Ovary (tissue), 9 donors: Measurements from ENCODE around the gene KRT222. TPM values are rescaled to one million over a fixed set of nuclear protein-coding genes. Genes with fewer than 3 reads are reported as not detected.

Source experiments
- DNase-seq, 5 donors: peaks; one replicate each; pipeline ENCODE4 v3.0.0-alpha.2; 2019 to 2020
- H3K27ac ChIP-seq, 2 donors: fragments of 200-600 bp; one replicate each; pipeline versions ENCODE4 v1.5.1 to v1.8.0; 2019 to 2022
- H3K27me3 ChIP-seq: fragments of 200-600 bp; one replicate; pipeline ENCODE4 v1.8.0; 2022
- H3K36me3 ChIP-seq: fragments of 200-600 bp; sonication (generic); one replicate; pipeline ENCODE4 v1.5.1; 2019
- H3K4me1 ChIP-seq: one replicate; pipeline ENCODE4 v1.8.1; 2013; ENCODE audit warnings: mild to moderate bottlenecking, moderate library complexity; ENCODE audit not compliant: insufficient read depth
- H3K4me3 ChIP-seq: fragments of 200-600 bp; sonication (generic); one replicate; pipeline ENCODE4 v1.5.1; 2017
- H3K9me3 ChIP-seq, 2 donors: fragments of 200-600 bp in 1 of 2; sonication (generic) in 1 of 2; one replicate each; pipeline versions ENCODE4 v1.5.1 to v1.8.1; 2013 to 2019; ENCODE audit warnings: mild to moderate bottlenecking in 1 of 2, moderate library complexity in 1 of 2
- EP300 ChIP-seq: sonication (generic); formaldehyde crosslinking; IDR thresholded peaks from one replicate; pipeline ENCODE4 v1.6.1; 2017; ENCODE audit warnings: antibody characterized with exemption
- POLR2A ChIP-seq: fragments of 450-650 bp; IDR thresholded peaks from one replicate; pipeline ENCODE4 v1.6.1; 2017; ENCODE audit warnings: antibody characterized with exemption, mild to moderate bottlenecking, moderate library complexity
- WGBS, 3 donors: extraction: QIAGEN DNeasy Blood & Tissue Kit in 1 of 3; methylation state at CpG; one replicate each; pipeline versions ENCODE4 v1.1.5 to v1.1.7; 2013 to 2017; 5-methylcytosine and 5-hydroxymethylcytosine counted together
- intact Hi-C, 4 donors: fragments of 100-400 bp; cut with DNase I; formaldehyde crosslinking; loops; one replicate each; pipeline versions ENCODE4 v1.11.0 to v1.15.1; 2022 to 2023
- polyA plus RNA-seq, 2 donors: library from polyadenylated mRNA; stranded (reverse); fragments of 200-250 nt in 1 of 2; fragments of 350-450 nt in 1 of 2; fragmentation: Illumina TruSeq in 1 of 2; extraction: RNeasy Lipid Tissue Mini Kit (QIAGEN cat#74804) in 1 of 2; gene quantifications; one replicate each; pipeline ENCODE4 v1.2.3, GENCODE V29; 2013 to 2014
- total RNA-seq, 7 donors: library from RNA; depleted of rRNA in 2 of 7; stranded (reverse); fragments of >200 nt in 2 of 7; fragmentation: NEBNext Ultra II Directional in 3 of 7; extraction: Animal tissue kit (Norgen Biotek cat#: 25700) in 3 of 7; gene quantifications; one replicate each; pipeline versions ENCODE4 v1.1.0 to v1.2.4, GENCODE V29; 2016 to 2023
- TF ChIP-seq, protein P1 (sequence below), 3 donors: fragments of 450-650 bp in 2 of 3; fragments of 200-600 bp in 1 of 3; IDR thresholded peaks; one replicate each; pipeline versions ENCODE4 v1.5.1 to v1.8.0; 2016 to 2022; ENCODE audit warnings: antibody characterized with exemption in 3 of 3, mild to moderate bottlenecking in 1 of 3
- donor health status: DM: no; HTN: no; CAD: no; lungs with moderate emphysema.
- donor health status: DM: no; HTN: no; CAD: no.
- donor health status: Bipolar disorder and iron deficiency.
- donor health status: DM: yes; HTN: yes; CAD: no.
- donor health status: DM: no; HTN: no; CAD: no.
- donor health status: DM: yes; HTN: yes; CAD: no.

The KRT222 gene
- total and polyA plus RNA-seq, 9 donors = 0.10 to 1.6 (median 0.39) TPM; not detected in 3

DNA sequence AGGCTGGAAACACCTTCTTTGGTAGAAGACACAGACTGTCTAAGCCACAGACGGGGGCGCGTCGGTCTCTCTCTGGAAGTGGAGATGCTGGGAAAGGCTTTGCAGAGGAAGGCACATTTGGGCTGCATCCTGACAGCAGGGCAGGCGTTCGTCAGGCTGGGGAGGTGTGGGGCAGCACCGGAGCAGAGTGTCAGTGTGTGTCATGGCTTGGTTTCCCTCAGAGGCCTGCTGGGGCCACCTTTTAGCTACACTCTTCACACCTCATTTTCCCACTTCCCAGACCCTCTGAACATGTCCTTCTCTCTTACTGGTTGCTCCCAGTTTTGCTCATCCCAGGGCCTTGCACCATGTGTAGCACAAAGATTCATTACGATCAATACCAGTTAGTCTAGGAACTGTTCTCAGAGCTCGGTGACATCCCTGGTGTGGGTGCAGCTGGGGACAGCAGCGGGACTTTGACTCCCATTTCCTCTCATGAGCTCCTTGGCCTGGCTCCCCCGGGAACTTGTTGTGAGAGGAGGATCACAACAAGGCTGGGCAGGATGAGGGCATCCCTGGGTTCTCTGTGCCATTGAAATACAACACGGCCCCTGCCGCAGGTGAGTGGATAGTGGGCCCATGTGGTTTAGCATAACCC, 50.4 kb downstream of the KRT222 start:
- intact Hi-C loops = loop anchor here in 1 of 4 donors (5.0 kb wide), 1 partner anchor 178 kb away; no protein-coding TSS in a partner anchor
- Histone ChIP-seq H3K4me1 (peaks cover 9% of the 10 kb centered on the region), H3K36me3 (no peaks in the 10 kb centered on the region), H3K27ac (no peak overlapping the region), H3K27me3 (no peaks in the 10 kb centered on the region), H3K4me3 (no peak overlapping the region), H3K9me3 (no peaks in the 10 kb centered on the region)
- no peak for TF ChIP-seq EP300
- TF ChIP-seq, protein P1, sequence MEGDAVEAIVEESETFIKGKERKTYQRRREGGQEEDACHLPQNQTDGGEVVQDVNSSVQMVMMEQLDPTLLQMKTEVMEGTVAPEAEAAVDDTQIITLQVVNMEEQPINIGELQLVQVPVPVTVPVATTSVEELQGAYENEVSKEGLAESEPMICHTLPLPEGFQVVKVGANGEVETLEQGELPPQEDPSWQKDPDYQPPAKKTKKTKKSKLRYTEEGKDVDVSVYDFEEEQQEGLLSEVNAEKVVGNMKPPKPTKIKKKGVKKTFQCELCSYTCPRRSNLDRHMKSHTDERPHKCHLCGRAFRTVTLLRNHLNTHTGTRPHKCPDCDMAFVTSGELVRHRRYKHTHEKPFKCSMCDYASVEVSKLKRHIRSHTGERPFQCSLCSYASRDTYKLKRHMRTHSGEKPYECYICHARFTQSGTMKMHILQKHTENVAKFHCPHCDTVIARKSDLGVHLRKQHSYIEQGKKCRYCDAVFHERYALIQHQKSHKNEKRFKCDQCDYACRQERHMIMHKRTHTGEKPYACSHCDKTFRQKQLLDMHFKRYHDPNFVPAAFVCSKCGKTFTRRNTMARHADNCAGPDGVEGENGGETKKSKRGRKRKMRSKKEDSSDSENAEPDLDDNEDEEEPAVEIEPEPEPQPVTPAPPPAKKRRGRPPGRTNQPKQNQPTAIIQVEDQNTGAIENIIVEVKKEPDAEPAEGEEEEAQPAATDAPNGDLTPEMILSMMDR (IDR thresholded peaks at IDR 0.05) = no peak
- no peak for TF ChIP-seq POLR2A
- DNase-seq = no peak
- 79 to 84% (median 81%) methylated on average over 13 of the region's 13 CpGs for WGBS, 3 donors

DNA sequence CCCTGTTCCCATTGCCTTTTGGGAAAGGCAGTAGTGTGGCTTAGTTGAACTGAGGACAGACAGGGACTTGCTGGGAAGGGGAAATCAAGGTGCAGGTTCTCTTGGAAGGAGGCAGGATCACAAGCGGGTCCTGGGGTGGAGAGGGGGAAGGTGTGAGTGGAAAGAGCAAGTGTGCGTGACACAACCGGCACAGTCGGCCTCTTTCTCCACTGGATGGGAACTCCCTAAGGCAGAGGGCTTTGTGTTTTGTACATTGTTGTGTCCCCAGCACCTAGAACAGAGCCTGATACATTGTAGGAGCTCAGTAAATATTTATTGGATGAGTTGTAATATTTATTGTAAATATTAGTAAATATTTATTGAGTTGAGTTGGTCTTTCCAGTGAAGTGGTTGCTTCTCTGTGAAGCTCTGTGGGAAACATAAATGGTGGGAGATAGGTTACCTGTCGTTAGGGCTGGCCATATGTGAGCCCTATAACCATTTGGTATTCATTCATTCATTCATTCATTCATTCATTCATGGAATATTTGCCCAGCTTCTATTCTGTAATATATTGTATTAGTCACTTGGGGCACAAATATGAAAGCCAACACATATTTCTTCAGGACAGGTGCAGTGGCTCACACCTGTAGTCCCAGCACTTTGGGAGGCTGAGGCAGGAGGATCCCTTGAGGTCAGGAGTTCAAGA, 51.4 kb downstream of the KRT222 start:
- H3K27ac ChIP-seq = no peak overlapping the region
- no peak for TF ChIP-seq EP300
- TF ChIP-seq POLR2A = no peak
- TF ChIP-seq, protein P1 (IDR thresholded peaks at IDR 0.05) = no peak
- H3K27me3 ChIP-seq = no peaks in the 10 kb centered on the region
- no peak for DNase-seq
- peaks cover 9% of the 10 kb centered on the region for H3K4me1 ChIP-seq
- intact Hi-C loops = no loop called here
- WGBS, 3 donors = 87 to 90% (median 90%) methylated on average over 5 of the region's 5 CpGs
- no peaks in the 10 kb centered on the region for H3K9me3 ChIP-seq
- no peak overlapping the region for H3K4me3 ChIP-seq
- no peaks in the 10 kb centered on the region for H3K36me3 ChIP-seq

DNA sequence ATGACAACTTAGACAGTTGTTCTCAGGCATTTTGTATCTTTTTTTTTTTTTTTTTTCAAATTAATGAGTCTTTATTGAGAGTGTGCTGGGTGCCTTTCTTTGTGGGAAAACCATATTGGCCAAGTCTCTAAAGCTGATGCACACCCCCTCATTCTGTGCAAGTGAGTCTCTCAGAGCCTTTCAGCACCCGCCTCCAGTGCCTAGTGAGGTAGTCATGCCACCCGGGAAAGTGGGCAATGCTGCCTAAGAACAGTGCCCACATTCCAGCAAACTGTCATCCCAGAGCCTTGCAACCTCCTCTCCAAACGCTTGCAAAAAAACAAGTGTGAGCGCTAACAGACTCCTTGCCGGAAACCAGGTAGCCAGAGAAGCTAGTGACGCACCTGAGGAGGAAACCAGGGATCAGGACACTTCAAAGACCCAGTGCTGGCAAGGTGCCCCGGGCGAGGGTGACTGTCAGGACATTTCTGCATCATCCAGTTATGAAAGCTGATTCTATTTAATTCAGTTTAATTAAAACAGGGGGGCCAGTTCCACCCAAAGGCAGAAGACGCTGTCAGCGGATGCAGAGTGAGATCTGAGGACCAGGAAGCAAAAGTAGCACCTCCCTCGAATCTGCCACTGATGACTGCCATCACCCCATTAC, 52.3 kb downstream of the KRT222 start:
- H3K27ac ChIP-seq = no peak overlapping the region
- H3K9me3 ChIP-seq = no peaks in the 10 kb centered on the region
- no peak for DNase-seq
- H3K4me3 ChIP-seq = no peak overlapping the region
- no peaks in the 10 kb centered on the region for H3K36me3 ChIP-seq
- peaks cover 9% of the 10 kb centered on the region for H3K4me1 ChIP-seq
- H3K27me3 ChIP-seq = no peaks in the 10 kb centered on the region
- 77 to 84% (median 77%) methylated on average over 11 of the region's 11 CpGs for WGBS, 3 donors
- intact Hi-C loops = no loop called here
- TF ChIP-seq, protein P1 (IDR thresholded peaks at IDR 0.05) = no peak
- no peak for TF ChIP-seq EP300
- no peak for TF ChIP-seq POLR2A

DNA sequence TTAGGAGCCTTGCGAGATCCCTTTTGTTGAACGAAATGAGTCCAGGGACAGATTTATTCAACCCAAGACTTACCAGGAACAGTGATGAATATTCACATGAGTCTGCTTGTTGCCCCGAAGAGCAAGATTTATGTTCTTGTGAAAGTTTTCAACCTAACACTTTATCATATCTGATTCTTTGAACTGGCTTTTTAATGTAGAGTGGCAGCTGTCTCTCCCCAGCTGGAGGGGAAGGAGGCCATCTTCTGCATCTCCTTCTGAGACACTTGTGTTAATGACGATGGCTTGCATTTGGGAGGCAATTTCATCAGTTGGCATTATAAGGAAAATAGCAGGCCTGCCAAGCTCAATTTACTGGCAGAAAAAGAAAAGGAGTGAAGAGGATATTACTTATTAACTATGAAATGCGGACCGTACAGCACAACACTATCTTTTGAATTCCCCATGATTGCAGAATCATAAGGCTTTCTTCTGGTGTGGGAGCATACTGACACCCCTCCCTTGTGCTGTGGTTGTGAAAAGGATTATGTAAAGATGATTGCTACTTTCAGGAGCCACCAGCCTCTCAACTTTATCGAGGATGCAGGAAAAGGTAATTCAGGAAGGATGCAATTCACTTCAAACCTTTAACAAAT, 53.0 kb downstream of the KRT222 start:
- no peak for TF ChIP-seq EP300
- TF ChIP-seq, protein P1 (IDR thresholded peaks at IDR 0.05) = no peak
- no peak for TF ChIP-seq POLR2A
- WGBS, 3 donors = 56 to 63% (median 58%) methylated on average over 7 of the region's 7 CpGs
- Histone ChIP-seq H3K27me3 (no peaks in the 10 kb centered on the region), H3K27ac (no peak overlapping the region), H3K9me3 (no peaks in the 10 kb centered on the region), H3K36me3 (no peaks in the 10 kb centered on the region), H3K4me3 (no peak overlapping the region), H3K4me1 (peaks cover 9% of the 10 kb centered on the region)
- DNase-seq = no peak
- intact Hi-C loops = no loop called here
